GM19438 (cell line): ENCODE measurements around the gene HIC1.

Experiments used
- ATAC-seq: cut with Tn5 transposase; IDR thresholded peaks from one replicate; pipeline ENCODE4 v1.9.1; 2021; ENCODE audit warnings: low read depth; ENCODE audit not compliant: unreplicated experiment

Gene HIC1

DNA sequence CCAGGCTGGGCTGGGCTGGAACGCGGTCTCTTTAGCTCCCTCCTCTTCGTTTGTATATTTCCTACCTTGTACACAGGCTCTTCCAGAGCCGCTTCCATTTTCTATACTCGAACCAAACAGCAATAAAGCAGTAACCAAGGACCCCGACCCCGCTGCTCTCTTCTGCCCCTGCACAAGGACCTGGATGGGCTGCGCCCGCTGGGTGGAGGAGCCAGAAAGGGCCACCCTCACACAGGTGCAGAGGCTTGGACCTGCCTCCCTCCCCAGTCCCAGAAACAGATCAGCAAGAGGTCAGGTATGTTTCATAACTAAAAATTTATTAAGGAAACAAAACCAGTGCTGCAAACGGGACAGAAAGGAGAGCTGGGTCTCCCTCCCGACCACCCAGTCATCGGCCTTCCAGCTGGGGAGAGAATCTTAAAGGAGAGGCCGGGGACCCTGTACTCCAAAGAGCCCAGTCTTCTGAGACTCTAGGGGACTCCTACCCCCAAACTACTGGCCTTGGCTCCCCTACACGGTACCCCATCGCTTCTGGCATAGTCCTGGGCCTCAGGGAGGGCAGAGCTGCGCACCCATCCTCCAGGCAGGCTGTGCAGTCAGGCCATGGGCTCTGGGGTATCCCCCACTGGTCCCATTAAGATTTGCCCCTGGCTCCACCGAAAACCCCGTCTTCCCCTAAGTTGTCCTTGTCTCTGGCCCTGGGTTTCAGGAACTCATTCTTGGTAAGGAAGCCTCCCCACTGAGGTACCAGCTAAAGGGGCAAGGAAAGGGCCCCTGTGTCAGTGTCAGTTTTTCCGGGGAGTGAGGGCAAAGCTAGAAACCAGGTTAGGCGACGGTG lies 4.9 kb downstream of the HIC1 start:
- ATAC-seq = no peak

- ATAC-seq = no peak
Observed at GRCh38 chr17:2060385-2060658, 5.4 kb downstream of the HIC1 start.

DNA sequence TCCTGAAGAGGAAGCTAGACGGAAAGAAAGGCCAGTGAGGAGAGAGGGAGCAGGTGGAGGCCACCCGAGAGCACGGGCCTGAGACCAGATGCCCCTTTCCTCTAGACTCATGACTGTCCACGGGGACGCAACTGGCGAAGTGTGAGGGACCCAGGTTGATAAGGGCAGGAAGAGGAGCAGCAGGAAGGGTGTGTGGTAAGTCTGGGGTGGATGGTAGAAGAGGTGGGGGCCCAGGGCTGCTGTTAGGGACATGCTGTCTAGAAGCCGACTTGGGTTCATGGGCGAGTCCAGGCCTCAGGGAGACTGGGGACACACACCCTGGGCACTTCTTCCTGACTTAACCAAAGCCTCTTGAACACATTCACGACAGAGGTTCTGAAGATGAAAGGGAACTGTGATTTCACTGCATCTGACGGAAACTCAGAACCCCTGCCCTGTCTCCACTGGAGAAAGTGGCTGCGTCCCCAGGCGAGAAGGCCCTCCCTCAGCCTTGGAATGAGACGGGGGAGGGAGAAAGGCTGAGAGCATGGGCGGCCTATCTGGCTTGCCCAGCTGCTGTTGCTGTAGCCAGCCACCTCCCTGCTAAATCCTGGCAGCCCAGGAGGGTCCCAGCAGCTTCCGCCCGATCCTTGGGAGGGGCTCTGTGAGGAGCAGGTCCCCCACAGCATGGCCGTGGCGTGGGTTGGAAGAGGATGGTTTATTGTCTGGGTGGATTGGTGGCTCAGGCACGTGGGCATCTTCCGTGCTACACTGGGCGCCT lies 6.0 kb downstream of the HIC1 start:
- no peak for ATAC-seq

- ATAC-seq = no peak
Observed at GRCh38 chr17:2061441-2061958, 6.6 kb downstream of the HIC1 start.

DNA sequence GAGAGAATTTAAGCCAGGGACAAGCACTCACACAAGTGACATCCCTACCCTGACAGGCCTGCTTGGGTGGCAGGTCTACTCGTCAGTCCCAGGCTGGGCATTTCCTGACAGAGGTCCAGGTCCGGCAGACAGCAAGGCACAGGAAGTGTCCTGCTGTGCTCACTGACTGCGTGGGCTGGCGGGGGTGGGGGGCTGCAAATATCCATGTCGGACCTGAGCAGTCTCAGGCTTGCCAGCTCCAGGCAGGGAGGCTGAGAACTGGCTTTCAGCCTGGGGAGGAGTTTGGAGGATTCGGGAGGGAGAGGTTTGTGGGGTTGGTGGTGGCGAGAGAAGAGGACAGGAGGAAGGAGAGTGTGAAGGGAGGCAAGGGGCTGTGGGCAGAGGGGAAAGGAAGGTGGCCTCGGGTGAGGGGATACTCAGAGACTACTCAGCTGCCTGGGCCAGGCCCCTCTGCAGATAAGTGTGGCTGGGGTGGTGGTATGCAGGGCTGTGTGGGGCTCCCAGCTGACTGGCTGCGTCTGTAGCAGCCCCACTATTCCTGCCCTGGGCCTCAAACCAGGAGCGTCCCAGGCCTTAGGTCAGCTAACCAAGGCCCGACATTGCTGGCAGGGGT lies 7.8 kb downstream of the HIC1 start:
- no peak for ATAC-seq

GRCh38 chr17:2063261-2064146 lies 8.6 kb downstream of the HIC1 start:
- ATAC-seq = no peak

DNA sequence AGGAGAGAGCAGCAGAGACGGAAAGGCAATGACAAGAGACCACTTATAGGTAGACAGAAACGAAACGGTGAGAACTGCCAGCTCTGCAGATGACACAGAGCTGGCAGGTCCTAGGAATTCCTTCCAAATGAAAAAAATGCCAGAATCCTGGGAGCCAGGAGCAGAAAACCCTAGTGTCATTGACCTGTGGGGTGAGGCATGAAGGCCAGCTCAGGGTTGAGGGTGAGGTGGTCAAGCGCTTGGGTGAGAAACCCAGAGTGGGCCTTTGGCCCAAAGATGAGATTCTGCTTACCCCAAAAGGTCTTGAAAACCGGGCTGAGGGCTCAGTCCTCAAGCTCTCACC lies 9.2 kb downstream of the HIC1 start:
- no peak for ATAC-seq

DNA sequence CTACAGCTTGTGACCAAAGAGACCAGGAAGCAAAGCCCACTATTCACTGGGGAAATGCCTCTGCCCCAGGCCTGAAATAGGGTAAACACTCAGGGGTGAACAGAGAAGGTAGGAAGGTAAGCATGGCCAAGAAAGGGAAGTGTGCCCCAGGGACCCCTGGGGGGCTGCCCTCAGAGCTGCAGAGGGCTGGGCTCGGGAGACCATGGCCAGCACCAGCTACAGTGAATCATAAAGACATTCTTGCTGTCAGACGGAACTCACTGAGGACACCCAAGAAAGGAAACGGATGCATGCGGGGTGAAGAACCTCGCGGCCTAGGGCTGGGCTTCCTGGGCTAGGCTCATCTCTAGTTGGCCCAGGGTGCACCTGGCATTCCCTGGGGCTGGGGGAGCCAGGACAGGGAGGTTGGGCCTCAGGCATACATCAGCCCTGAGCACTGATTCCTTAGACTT lies 9.6 kb downstream of the HIC1 start:
- no peak for ATAC-seq

DNA sequence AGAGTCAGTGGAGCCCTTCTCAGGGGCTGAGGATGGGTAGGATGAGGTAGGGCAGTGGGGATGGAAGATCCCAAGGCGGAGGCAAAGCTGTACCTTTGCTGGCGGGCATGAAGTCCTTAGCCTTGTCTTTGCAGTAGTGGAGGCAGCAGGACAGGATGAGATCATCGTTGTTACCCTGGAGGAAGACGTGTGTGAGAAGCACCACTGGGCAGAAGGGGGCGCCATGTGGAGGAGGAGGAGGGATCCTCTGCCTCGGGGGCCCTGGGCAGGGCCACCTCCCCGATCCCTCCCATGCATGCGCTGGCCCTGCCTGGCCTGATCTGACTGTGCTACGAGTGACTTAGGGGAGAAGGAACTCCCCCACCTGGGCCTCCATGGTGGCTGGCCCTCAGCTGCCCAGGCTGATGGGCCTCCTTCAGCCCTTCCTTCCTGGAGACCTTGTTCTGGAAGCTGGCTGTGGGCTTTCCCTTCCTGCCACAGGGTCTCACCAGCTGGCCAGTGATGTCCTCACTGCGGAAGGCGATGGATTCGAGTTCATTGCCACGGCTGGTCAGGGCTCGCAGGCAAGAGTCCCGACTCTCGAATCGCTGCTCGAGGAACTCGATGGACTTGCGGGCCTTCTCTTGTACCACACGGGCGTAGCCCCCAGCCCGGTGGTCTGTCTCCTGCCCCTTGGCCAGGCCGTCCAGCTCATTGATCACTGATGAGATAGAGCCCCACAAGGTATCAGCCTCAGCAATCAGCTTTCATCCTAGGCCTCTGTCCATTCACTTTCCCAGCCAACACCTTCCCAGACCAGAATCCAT lies 10.3 kb downstream of the HIC1 start:
- no peak for ATAC-seq

GRCh38 chr17:2065949-2066400 lies 11.1 kb downstream of the HIC1 start:
- ATAC-seq = no peak

DNA sequence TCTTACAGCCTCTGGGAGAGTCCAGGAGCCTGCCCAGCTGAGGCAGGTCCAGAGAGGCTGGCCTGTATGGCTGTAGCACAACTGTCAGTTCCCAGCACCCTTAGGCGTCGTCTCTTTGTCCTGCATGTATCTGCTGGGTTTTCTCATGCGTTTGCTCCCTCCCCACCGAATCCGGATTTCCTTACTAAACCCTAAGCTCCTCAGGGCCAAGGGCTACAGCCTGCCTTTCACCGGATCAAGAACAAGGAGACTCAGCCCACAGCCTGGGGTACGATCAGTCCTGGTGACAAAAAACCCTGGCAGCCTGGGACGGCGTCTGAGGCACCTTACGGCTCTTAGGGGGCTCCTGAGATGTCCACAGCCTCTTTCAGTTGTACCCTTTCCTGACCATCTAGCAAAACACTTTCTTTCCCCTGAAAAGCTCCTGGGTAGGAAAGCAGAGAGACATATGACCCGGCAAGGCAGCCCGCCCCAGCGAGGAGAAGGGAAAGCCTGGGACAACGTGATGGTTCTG lies 12.2 kb downstream of the HIC1 start:
- ATAC-seq = no peak

GRCh38 chr17:2067608-2068024 lies 12.7 kb downstream of the HIC1 start:
- ATAC-seq = no peak

- ATAC-seq = no peak
Observed at GRCh38 chr17:2068031-2068518, 13.2 kb downstream of the HIC1 start.

DNA sequence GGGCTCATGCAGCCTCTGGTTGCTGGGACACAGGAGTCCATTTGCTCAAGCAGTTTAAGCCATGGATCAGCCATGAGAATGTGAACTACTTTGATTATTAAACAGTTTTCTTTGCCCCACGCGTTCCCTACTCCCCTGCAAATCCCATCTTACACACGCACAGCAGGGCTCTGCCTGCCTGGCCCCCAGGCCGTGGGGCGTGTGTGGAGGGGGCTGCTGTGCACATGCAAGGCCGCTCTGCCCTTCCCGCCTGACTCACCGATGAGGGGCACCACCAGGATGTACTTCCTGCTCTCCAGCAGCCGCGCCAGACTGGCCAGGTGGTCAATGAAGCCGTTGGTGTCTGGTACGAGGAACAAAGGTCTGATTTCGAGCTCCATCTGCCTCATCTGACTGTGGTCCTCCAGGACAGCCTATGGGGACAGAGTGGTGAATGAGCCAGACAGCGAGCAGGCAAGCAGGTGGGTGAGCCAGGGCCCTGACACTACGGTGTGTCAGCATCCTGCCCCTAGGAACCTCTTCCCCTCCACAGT lies 13.7 kb downstream of the HIC1 start:
- no peak for ATAC-seq

- ATAC-seq = peak; percentile 65
Observed at GRCh38 chr17:2070241-2071023, 15.5 kb downstream of the HIC1 start.

- no peak for ATAC-seq
Observed at GRCh38 chr17:2071024-2071385, 16.1 kb downstream of the HIC1 start.

- no peak for ATAC-seq
Observed at GRCh38 chr17:2071455-2072281, 16.8 kb downstream of the HIC1 start.
